Measurements from ENCODE around the gene LATS2. TPM values are rescaled to one million over a fixed set of nuclear protein-coding genes. Genes with fewer than 3 reads are reported as not detected.

Gene LATS2
- total RNA-seq, 1 donor from 2014 or later, result 44.1 TPM

- no peak overlapping the region for H3K4me3 ChIP-seq
- no peak for DNase-seq
- intact Hi-C loops (cut with DNase I), result no loop called here
- H3K27me3 ChIP-seq, result no peaks in the 10 kb centered on the region
- ATAC-seq, result peak; percentile 17
- peaks cover 62% of the 10 kb centered on the region for H3K36me3 ChIP-seq
- no peak for TF ChIP-seq CTCF (IDR thresholded peaks at IDR 0.05)
- no peaks in the 10 kb centered on the region for H3K9me3 ChIP-seq
- H3K27ac ChIP-seq, result no peak overlapping the region
- peaks cover 8% of the 10 kb centered on the region for H3K4me1 ChIP-seq
Measured at GRCh38 chr13:20988909-20989655, 72.3 kb downstream of the LATS2 start.

- no peaks in the 10 kb centered on the region for H3K9me3 ChIP-seq
- H3K36me3 ChIP-seq, result peaks cover 68% of the 10 kb centered on the region
- TF ChIP-seq CTCF (IDR thresholded peaks at IDR 0.05), result no peak
- peaks cover 8% of the 10 kb centered on the region for H3K4me1 ChIP-seq
- H3K27me3 ChIP-seq, result no peaks in the 10 kb centered on the region
- intact Hi-C loops (cut with DNase I), result no loop called here
- ATAC-seq, result peak; percentile 30
- H3K27ac ChIP-seq, result no peak overlapping the region
- DNase-seq, result no peak
- H3K4me3 ChIP-seq, result no peak overlapping the region
Measured at GRCh38 chr13:20988033-20988908, 73.1 kb downstream of the LATS2 start.

- ATAC-seq (no peak), DNase-seq (no peak)
- Histone ChIP-seq H3K4me1 (peaks cover 8% of the 10 kb centered on the region), H3K27me3 (no peaks in the 10 kb centered on the region), H3K36me3 (peaks cover 75% of the 10 kb centered on the region), H3K27ac (no peak overlapping the region), H3K4me3 (no peak overlapping the region), H3K9me3 (no peaks in the 10 kb centered on the region)
- TF ChIP-seq CTCF (IDR thresholded peaks at IDR 0.05), result no peak
- intact Hi-C loops (cut with DNase I), result no loop called here
Measured at GRCh38 chr13:20987599-20987998, 73.8 kb downstream of the LATS2 start.

- Histone ChIP-seq H3K36me3 (peaks cover 84% of the 10 kb centered on the region), H3K27me3 (no peaks in the 10 kb centered on the region), H3K27ac (no peak overlapping the region), H3K9me3 (no peaks in the 10 kb centered on the region), H3K4me3 (no peak overlapping the region), H3K4me1 (peaks cover 6% of the 10 kb centered on the region)
- DNase-seq (no peak), ATAC-seq (no peak)
- no peak for TF ChIP-seq CTCF (IDR thresholded peaks at IDR 0.05)
- intact Hi-C loops (cut with DNase I), result no loop called here
Measured at GRCh38 chr13:20984879-20985278, 76.5 kb downstream of the LATS2 start.

GRCh38 chr13:20983386-20983785 is 78.0 kb downstream of the LATS2 start:
- no peaks in the 10 kb centered on the region for H3K4me1 ChIP-seq
- peaks cover 83% of the 10 kb centered on the region for H3K36me3 ChIP-seq
- no peak for TF ChIP-seq CTCF (IDR thresholded peaks at IDR 0.05)
- no peak overlapping the region for H3K4me3 ChIP-seq
- H3K27ac ChIP-seq, result no peak overlapping the region
- intact Hi-C loops (cut with DNase I), result no loop called here
- no peaks in the 10 kb centered on the region for H3K27me3 ChIP-seq
- no peaks in the 10 kb centered on the region for H3K9me3 ChIP-seq
- no peak for DNase-seq
- ATAC-seq, result no peak
